NB4 (cell line): ENCODE data around the gene CFAP92.

Experiments
- DNase-seq: peaks from one replicate; pipeline ENCODE4 v3.0.0; 2010; ENCODE audit warnings: low read depth
- H3K4me3 ChIP-seq: one replicate; pipeline ENCODE4 v1.5.1; 2011; ENCODE audit warnings: mild to moderate bottlenecking, low read depth, low read length, moderate library complexity
- CTCF ChIP-seq: IDR thresholded peaks from one replicate; pipeline ENCODE4 v1.5.1; 2012; ENCODE audit warnings: low read depth, low read length
- MAX ChIP-seq: IDR thresholded peaks from 2 replicates; pipeline ENCODE4 v1.6.1; 2011; ENCODE audit warnings: low read depth, low read length
- MYC ChIP-seq: IDR thresholded peaks from 2 replicates; pipeline ENCODE4 v1.6.1; 2011; ENCODE audit warnings: low read depth, low read length
- POLR2A ChIP-seq: IDR thresholded peaks from 2 replicates; pipeline ENCODE4 v1.6.1; 2011; ENCODE audit warnings: mild to moderate bottlenecking; ENCODE audit not compliant: insufficient read length; ENCODE audit errors: extremely low read depth

The CFAP92 gene

GRCh38 chr3:128991355-128991895 is 2.5 kb downstream of the CFAP92 start:
- H3K4me3 ChIP-seq: no peak overlapping the region
- TF ChIP-seq POLR2A (no peak), MAX (no peak), CTCF (no peak), MYC (no peak)
- DNase-seq: peak; percentile 73

- no peak for TF ChIP-seq POLR2A
- TF ChIP-seq MYC: no peak
- DNase-seq: no peak
- no peak overlapping the region for H3K4me3 ChIP-seq
These were observed 5.6 kb downstream of the CFAP92 start for GRCh38 chr3:128988286-128988685.

GRCh38 chr3:128987302-128988100 is 6.4 kb downstream of the CFAP92 start:
- DNase-seq: no peak
- TF ChIP-seq MYC (no peak), MAX (peak; percentile 9; the same call in 1 of the 2 replicates), CTCF (no peak), POLR2A (no peak)

GRCh38 chr3:128984596-128984995 is 9.3 kb downstream of the CFAP92 start:
- no peak for DNase-seq
- H3K4me3 ChIP-seq: no peak overlapping the region
- TF ChIP-seq MAX: no peak
- TF ChIP-seq CTCF: no peak
- no peak for TF ChIP-seq POLR2A

More at GRCh38 chr3:128987302-128988100, 6.4 kb downstream of the CFAP92 start:
- no peak overlapping the region for H3K4me3 ChIP-seq

GRCh38 chr3:128983293-128984069 is 10.4 kb downstream of the CFAP92 start:
- TF ChIP-seq MYC (no peak), MAX (no peak), POLR2A (no peak), CTCF (no peak)
- no peak for DNase-seq
- H3K4me3 ChIP-seq: no peak overlapping the region

GRCh38 chr3:128975276-128975675 is 18.6 kb downstream of the CFAP92 start:
- TF ChIP-seq MAX (no peak), POLR2A (no peak), CTCF (no peak), MYC (no peak)
- no peak for DNase-seq

More at GRCh38 chr3:128975276-128975675, 18.6 kb downstream of the CFAP92 start:
- H3K4me3 ChIP-seq: no peak overlapping the region
